Activated T-cell treated with anti-CD3 and anti-CD28 coated beads, Interleukin-2, amount 50 U/mL, for 48 hours (primary cell): ENCODE measurements around the gene ROR1.

Source experiments
- DNase-seq, 2 experiments: peaks; one replicate each; pipeline ENCODE4 v3.0.0-alpha.2; 2020

The ROR1 gene

GRCh38 chr1:63890468-63890867 is 116.7 kb downstream of the ROR1 start:
- no peak for DNase-seq

- no peak for DNase-seq
Measured at GRCh38 chr1:63891060-63891690, 117.4 kb downstream of the ROR1 start.

GRCh38 chr1:63892632-63893395 is 119.0 kb downstream of the ROR1 start:
- no peak for DNase-seq

- DNase-seq: no peak
Measured at GRCh38 chr1:63893976-63894375, 120.2 kb downstream of the ROR1 start.

GRCh38 chr1:63894627-63895265 is 120.9 kb downstream of the ROR1 start:
- DNase-seq: no peak

GRCh38 chr1:63896755-63897154 is 122.9 kb downstream of the ROR1 start:
- no peak for DNase-seq

GRCh38 chr1:63898428-63899196 is 124.8 kb downstream of the ROR1 start:
- DNase-seq: no peak

- no peak for DNase-seq
Measured at GRCh38 chr1:63901094-63901493, 127.3 kb downstream of the ROR1 start.

- DNase-seq: no peak
Measured at GRCh38 chr1:63902844-63903589, 129.2 kb downstream of the ROR1 start.

- DNase-seq: no peak
Measured at GRCh38 chr1:63903947-63904610, 130.3 kb downstream of the ROR1 start.

- DNase-seq: no peak
Measured at GRCh38 chr1:63904826-63905225, 131.0 kb downstream of the ROR1 start.

GRCh38 chr1:63906047-63906704 is 132.4 kb downstream of the ROR1 start:
- no peak for DNase-seq

GRCh38 chr1:63907051-63907450 is 133.2 kb downstream of the ROR1 start:
- DNase-seq: no peak

- DNase-seq: no peak
Measured at GRCh38 chr1:63908016-63908415, 134.2 kb downstream of the ROR1 start.

GRCh38 chr1:63909526-63909925 is 135.7 kb downstream of the ROR1 start:
- no peak for DNase-seq

- no peak for DNase-seq
Measured at GRCh38 chr1:63911049-63911448, 137.2 kb downstream of the ROR1 start.

GRCh38 chr1:63912643-63913042 is 138.8 kb downstream of the ROR1 start:
- DNase-seq: no peak

- no peak for DNase-seq
Measured at GRCh38 chr1:63913533-63913932, 139.7 kb downstream of the ROR1 start.

- no peak for DNase-seq
Measured at GRCh38 chr1:63914241-63914640, 140.4 kb downstream of the ROR1 start.

GRCh38 chr1:63914706-63915105 is 140.9 kb downstream of the ROR1 start:
- DNase-seq: no peak

GRCh38 chr1:63915121-63915520 is 141.3 kb downstream of the ROR1 start:
- DNase-seq: no peak
